LoVo (cell line): ENCODE results near the gene DXO.
"Not testable (repeated sequence)": the region's sequence is repeated elsewhere in the genome, so short reads cannot be mapped to it uniquely, and the experiment has no call there.

ENCODE experiments used
- DNase-seq: peaks from one replicate; pipeline ENCODE4 v3.0.0-alpha.2; 2016; ENCODE audit warnings: low spot score

The DXO gene

DNA sequence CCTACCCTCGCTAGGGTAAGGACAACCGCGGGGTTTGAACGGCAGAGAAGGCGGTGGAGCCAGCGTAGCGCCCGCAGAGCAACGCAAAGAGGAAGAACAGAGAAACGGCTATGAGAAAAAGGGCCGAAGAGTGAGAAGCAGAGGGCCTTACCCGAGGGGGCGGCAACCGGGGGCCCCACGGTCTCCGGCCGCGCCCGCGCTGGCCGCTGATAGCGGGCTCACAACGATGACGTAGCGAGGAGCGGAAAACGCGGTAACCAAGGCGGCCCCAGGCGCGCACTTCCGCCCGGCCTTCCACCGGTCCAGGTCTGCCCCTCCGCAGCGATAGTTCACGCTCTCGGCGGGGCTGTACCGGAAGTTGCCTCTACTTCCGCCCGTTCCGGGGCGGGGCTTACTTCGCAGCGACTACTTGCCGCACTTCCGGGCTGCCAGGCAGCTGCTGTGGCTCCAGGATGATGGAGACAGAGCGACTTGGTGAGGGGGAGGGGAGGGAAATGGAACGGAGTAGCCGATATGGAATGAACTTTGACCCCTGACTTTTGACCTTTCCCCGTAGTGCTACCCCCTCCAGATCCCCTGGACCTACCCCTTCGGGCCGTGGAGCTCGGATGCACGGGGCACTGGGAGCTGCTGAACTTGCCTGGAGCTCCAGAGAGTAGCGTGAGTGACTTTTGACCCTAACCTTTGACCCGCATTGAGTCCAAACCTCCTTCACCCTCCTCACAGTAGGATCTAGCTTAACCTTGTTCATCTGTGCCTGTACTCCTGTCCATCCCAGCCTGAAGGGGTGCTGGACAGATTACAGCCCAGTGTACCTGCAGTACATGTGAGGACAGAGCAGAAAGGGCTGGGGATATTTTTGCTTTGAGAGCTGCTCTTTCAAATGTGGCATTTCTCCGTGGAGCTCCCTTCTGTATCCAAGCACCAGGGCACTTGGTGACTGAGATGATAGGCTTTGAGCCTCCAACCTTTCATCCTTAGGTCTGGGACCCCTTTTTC, 12.9 kb downstream of the DXO start, which contains the start of the genes NELFE and SKIC2:
Gene NELFE, minus strand, starts transcription at position 231 of the 999 bp plus-strand sequence. CDS start 525 bp downstream, outside the sequence.
Gene SKIC2, plus strand, starts transcription at position 435 of the 999 bp plus-strand sequence. Its CDS starts 18 bp downstream, at position 453.
- DNase-seq: peak; percentile 98

DNA sequence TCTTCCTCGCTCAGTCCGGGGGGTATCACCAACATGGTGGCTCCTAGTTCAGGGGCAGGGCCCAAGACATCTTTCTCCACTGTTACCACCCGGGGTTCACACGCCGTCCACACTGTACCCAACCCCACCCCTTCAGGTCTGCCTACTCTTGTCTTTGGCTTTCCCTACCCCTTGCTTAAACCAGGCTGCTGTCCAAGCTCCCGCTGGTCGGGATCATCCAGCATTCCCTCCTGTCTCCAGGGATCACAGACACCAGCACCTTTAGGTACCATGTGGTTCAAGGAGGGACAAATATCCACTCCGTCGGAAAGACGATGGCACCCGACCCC, 13.6 kb downstream of the DXO start:
- no peak for DNase-seq

DNA sequence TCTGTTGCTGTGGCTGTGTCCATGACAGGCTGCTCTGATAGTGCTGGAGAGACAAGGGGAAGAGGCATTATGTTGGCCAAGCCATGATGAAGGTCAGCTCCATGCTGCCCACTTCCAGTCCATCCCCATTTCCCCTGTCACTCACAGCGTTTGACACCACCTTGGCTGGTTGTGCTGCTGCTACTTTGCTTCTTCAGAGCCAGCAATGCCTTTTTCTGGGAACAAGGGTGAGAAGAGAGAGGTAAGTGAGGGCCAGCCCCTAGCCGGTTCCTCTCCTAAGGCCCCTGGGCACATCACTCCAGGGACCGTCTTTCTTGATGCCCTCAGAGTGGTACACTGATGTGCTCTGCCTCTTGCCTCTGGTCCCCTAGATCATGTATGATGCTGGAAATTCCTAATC, 15.1 kb downstream of the DXO start:
- DNase-seq: no peak

DNA sequence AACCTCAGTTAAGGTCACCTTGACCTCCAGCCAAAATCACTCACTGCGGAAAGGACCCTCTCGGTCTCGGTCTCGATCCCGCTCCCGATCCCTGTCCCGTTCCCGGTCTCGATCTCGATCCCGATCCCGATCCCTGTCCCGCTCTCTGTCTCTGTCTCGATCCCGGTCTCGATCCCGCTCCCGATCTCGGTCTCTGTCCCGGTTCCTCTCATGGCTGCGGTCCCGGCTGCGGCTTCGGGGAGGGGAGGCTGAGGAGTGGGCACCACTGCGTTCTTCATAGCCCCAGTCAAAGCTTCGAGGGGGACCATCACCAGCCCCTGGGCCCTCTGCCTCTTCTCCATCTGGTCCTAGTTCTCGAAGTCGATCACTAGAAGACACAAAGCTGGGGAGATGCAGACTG, 17.4 kb downstream of the DXO start:
- no peak for DNase-seq

DNA sequence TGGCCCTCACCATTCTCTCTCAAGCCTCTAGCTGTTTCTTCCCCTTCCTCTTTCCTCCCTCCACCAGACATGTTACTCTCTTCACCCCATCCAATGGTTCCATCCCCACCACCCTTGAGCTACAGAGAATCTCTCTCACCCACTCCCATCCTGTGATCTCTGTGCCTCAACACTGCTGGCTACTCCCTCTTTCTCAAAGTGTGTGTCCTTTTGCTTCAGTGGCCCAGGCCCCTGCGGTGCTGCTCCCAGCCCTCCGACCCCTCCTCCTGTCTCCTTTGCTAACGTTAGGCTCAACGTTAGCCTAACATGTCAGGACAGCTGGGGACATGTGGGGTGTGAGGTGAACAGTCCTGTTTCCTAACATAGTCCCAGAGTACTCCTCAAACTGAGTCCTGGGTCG, 19.0 kb downstream of the DXO start:
- no peak for DNase-seq

DNA sequence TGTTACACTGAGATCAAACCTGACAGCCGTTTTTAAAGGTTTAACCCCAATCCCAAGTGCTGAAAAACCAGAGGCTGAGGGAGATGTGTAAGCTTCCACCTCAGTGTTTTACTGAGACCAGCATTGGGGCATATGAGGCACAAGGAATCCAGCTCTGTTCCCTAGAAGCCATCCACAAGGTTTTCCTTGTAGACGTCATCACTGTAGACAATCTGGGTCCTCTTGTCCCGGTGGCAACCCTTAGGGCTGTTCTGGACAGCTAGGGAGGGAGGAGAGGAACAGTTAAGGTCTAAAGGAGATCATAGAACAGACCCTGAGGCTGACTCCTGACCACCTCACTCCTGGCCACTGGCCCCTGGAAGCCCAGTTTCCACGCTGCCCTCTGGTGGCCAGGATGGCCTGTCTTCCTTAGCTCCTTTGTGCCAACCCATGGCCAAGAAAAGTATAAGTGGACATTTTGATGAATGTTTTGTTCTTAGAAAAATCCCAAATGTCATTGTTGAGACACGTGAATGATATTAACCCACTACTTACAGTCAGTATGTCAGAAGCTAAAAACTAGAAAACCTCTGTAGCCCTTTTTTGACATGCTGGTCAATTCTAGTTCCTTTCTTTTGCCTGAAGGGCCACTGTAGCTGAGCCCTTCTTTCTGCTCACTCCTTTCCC, 19.7 kb downstream of the DXO start:
- no peak for DNase-seq

DNA sequence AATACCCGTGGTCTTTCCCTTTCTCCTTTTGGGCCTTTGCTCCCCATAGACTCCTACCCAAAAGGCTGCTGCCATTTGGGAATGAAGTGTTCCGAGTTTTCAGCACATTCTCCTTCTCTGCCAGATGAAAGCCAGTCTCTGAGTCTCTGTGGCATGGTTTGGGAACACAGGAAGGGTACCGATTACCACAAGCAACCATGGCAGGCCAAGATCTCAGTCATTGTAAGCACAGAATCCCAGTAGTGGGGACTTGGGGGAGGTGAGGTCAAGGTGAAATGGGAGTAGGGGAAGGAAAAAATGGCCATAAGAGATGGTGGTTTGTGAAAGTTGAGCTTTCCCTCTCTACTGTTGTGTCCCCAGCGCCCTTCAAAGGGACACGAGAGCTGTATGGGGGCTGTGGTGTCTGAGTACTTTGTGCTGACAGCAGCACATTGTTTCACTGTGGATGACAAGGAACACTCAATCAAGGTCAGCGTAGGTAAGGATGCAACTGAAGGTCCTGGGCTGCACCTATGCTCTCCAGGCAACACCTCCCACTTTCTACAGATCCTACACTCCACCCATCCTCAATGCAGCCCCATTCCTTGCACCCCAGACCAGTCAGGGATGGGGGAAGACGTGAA, 21.9 kb downstream of the DXO start:
- no peak for DNase-seq

DNA sequence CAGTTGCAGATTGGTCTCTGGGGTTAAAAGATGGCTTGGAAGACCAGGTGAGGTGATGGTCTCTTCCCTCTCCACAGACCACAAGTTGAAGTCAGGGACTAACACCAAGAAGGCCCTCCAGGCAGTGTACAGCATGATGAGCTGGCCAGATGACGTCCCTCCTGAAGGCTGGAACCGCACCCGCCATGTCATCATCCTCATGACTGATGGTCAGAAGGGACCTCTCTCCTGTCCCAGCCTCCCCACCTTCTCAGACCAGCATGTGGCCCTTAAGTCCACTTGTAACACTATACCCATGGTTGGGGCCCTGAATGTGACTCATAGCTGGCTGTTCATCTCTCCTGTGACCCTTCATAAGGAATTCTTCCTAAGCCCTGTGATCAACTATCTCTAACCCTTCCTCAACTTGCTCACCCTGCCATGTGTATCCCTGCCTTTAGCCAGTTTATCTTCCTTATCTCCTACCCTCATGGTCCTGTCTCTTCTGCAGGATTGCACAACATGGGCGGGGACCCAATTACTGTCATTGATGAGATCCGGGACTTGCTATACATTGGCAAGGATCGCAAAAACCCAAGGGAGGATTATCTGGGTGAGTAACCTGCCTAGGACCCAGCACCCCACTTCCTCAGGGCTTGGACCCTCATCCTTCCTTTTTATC, 23.1 kb downstream of the DXO start:
- DNase-seq: no peak

DNA sequence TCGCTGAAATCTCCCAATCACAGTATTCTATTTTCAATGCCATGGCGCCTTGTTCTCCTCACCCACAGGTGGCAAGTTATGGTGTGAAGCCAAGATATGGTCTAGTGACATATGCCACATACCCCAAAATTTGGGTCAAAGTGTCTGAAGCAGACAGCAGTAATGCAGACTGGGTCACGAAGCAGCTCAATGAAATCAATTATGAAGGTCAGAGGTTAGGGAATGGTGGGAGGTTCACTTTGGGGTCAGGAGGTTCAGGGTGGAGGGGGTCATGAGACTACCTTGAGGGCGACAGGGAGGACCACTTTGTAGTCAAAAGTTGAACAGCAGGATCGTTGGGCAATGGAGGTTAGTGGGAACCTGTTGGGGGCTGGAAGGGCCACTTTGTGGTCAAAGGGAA, 23.6 kb downstream of the DXO start:
- DNase-seq: no peak

DNA sequence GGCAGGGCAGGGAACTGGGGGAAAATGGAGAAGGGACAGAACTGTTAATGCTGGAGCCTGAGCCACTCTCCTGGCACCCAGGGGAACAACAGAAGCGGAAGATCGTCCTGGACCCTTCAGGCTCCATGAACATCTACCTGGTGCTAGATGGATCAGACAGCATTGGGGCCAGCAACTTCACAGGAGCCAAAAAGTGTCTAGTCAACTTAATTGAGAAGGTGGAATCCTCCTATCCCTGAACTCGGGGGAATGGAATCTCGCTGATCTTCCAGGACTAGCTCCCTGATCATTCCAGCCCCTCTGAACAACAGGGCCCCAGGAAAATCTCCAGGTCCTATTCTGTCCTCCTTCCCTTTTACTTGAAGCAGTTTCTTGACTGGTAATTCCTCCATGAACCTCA, 24.1 kb downstream of the DXO start:
- no peak for DNase-seq

DNA sequence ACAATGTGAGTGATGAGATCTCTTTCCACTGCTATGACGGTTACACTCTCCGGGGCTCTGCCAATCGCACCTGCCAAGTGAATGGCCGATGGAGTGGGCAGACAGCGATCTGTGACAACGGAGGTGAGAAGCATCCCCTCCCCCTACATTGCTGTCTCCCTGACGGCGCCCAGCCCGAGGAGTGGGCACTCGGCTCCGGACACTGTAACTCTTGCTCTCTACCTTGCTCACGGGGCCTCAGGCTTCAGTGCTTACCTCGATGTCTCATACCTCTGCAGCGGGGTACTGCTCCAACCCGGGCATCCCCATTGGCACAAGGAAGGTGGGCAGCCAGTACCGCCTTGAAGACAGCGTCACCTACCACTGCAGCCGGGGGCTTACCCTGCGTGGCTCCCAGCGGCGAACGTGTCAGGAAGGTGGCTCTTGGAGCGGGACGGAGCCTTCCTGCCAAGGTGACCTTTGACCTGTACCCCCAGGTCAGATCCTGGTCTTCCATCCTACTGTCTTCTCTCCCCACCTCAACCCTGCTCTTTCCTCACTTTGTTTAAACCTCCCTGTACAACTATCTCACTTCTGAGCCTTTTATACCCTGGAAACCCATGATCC, 24.8 kb downstream of the DXO start:
- no peak for DNase-seq

DNA sequence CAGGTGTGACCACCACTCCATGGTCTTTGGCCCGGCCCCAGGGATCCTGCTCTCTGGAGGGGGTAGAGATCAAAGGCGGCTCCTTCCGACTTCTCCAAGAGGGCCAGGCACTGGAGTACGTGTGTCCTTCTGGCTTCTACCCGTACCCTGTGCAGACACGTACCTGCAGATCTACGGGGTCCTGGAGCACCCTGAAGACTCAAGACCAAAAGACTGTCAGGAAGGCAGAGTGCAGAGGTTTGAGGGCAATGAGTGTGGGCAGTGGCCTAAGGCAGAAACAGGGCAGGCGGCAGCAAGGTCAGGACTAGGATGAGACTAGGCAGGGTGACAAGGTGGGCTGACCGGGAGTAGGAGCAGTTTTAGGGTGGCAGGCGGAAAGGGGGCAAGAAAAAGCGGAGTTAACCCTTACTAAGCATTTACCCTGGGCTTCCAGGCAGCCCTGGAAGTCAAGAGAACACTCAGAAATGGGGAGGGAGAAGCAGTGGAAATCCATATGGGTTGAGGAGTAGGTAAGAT, 25.5 kb downstream of the DXO start:
- DNase-seq: no peak

DNA sequence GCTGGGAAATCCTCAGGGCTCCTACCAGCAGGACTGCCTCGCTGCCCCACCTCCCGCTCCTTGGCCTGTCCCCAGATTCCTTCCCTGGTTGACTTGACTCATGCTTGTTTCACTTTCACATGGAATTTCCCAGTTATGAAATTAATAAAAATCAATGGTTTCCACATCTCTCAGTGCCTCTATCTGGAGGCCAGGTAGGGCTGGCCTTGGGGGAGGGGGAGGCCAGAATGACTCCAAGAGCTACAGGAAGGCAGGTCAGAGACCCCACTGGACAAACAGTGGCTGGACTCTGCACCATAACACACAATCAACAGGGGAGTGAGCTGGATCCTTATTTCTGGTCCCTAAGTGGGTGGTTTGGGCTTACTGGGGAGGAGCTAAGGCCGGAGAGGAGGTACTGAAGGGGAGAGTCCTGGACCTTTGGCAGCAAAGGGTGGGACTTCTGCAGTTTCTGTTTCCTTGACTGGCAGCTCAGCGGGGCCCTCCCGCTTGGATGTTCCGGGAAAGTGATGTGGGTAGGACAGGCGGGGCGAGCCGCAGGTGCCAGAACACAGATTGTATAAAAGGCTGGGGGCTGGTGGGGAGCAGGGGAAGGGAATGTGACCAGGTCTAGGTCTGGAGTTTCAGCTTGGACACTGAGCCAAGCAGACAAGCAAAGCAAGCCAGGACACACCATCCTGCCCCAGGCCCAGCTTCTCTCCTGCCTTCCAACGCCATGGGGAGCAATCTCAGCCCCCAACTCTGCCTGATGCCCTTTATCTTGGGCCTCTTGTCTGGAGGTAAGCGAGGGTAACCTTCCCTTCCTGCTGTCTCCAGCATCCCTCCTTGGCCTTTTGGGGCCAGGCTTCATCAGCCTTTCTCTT, 26.2 kb downstream of the DXO start, which contains the start of gene CFB:
Gene CFB, plus strand, starts transcription at position 589 of the 863 bp plus-strand sequence. Its CDS starts 127 bp downstream, at position 716.
- DNase-seq: peak; percentile 58

DNA sequence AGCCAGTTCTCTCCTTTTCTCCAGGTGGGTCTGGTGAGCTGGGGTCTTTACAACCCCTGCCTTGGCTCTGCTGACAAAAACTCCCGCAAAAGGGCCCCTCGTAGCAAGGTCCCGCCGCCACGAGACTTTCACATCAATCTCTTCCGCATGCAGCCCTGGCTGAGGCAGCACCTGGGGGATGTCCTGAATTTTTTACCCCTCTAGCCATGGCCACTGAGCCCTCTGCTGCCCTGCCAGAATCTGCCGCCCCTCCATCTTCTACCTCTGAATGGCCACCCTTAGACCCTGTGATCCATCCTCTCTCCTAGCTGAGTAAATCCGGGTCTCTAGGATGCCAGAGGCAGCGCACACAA, 26.8 kb downstream of the DXO start:
- DNase-seq: no peak

DNA sequence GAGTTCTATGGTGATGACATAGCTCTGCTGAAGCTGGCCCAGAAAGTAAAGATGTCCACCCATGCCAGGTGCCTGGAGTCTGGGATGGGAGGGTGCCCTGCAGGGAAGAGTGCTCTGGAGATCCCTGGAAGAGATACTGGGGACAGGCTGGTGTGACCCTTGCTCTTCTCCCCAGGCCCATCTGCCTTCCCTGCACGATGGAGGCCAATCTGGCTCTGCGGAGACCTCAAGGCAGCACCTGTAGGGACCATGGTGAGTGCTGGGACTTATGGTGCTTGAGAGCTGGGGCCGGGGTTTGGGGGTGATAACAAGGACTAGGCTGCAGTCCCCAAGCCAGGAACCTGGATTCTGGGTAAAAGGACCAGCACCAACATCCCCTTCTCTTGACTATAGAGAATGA, 28.2 kb downstream of the DXO start:
- no peak for DNase-seq

DNA sequence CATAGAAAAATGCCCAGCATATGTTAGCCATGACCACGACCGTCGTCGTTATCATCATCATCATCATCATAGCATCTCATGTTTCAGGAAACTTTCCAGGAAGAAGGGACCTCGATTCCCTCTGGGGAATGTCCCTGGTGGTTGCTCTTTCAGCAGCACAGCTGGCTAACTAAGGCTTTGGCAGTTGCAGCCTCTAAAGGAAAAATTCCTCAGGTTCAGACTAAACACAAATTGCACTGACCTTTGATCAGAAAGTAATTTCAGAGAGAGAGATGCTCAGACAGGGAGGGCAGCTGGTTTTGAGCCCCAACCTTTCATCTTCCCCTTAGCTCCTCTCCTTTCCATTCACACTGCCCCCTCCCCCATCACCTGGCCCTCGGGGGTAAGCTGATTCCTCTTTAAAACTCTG, 31.7 kb downstream of the DXO start:
- no peak for DNase-seq

DNA sequence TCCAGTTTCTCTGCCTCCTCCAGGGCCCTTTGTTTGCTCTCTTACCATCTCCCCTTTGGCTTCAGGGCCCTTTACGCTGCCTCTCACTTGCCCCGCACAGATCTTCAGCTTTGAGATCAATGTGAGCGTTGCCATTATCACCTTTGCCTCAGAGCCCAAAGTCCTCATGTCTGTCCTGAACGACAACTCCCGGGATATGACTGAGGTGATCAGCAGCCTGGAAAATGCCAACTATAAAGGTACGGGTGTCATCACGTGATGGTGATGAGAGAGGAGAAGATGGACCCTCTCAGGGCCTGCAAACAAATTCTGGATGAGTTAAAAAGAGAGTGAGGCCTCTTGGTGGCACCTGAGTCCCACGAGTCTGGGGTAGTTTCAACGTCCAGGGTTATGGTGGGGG, 36.1 kb downstream of the DXO start:
- DNase-seq: no peak

DNA sequence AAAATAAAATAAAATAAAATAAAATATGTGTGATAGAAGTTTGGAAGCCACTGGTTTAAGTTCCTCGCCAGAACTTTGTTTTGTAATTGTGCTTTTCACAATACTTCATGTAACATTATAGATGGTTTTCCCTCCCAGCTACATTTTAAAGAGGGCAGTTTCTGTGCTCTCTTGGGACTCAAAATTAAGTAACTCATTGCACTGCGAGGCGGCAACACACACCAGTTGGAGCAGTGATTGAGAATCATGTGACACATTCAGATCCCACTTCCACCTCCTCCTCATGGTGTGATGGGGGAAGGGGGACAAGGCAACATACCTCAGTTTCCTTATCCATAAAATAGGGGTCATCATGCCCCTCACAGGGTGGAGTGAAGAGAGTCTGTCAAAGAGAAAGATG, 36.9 kb downstream of the DXO start:
- DNase-seq: no peak

DNA sequence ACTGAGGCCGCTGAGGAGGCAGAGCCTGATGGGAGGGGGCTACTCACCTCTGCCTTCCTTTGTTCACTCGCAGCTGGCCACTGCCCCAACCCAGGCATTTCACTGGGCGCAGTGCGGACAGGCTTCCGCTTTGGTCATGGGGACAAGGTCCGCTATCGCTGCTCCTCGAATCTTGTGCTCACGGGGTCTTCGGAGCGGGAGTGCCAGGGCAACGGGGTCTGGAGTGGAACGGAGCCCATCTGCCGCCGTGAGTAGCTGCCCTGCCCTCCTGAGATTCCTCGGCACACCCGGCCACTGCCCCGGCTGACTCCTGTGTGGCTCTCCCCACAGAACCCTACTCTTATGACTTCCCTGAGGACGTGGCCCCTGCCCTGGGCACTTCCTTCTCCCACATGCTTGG, 38.4 kb downstream of the DXO start:
- DNase-seq: no peak

DNA sequence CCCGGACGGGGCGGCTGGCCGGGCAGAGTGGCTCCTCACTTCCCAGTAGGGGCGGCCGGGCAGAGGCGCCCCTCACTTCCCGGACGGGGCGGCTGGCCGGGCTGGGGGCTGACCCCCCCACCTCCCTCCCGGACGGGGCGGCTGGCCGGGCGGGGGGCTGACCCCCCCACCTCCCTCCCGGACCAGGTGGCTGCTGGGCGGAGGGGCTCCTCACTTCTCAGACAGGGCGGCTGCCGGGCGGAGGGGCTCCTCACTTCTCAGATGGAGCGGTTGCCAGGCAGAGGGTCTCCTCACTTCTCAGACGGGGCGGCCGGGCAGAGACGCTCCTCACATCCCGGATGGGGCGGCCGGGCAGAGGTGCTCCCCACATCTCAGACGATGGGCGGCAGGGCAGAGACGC, 39.8 kb downstream of the DXO start:
- DNase-seq: not testable (repeated sequence)

DNA sequence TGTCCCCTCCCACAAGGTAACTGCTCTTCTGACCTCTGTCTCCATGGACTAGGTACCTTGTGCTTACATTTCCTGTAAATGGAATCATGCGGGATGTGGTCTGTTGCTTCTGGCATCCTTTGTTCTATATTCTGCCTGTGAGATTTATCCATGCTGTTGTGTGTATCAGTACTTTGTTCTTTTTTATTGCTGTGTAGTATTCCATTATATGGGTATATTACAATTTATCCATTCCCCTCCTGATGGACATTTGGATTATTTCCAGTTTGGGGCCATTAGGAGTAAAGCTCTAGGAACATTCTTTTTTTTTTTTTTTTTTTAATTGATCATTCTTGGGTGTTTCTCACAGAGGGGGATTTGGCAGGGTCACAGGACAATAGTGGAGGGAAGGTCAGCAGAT, 41.0 kb downstream of the DXO start:
- DNase-seq: no peak
